H9 (cell line): ENCODE data around the gene ZNF664. TPM values are rescaled to one million over a fixed set of nuclear protein-coding genes. Genes with fewer than 3 reads are reported as not detected.

Experiments used
- DNase-seq: peaks from one replicate; pipeline ENCODE4 v3.0.0-alpha.2; 2017
- H2AFZ ChIP-seq: one replicate; pipeline ENCODE4 v1.6.1; 2013; ENCODE audit warnings: mild to moderate bottlenecking, low read length, control low read depth, moderate library complexity
- H2AK5ac ChIP-seq: 2 replicates; pipeline ENCODE4 v1.6.1; 2013; ENCODE audit warnings: low read length, control low read depth, mixed read lengths; ENCODE audit not compliant: insufficient read length
- H2BK120ac ChIP-seq: one replicate; pipeline ENCODE4 v1.6.1; 2013; ENCODE audit warnings: low read depth, mild to moderate bottlenecking, low read length, control low read depth, inconsistent platforms; ENCODE audit not compliant: poor library complexity, severe bottlenecking
- H2BK12ac ChIP-seq: 2 replicates; pipeline ENCODE4 v1.6.1; 2013; ENCODE audit warnings: low read length, control low read depth, mixed read lengths, low read depth; ENCODE audit not compliant: insufficient read length
- H2BK15ac ChIP-seq: 2 replicates; pipeline ENCODE4 v1.6.1; 2013; ENCODE audit warnings: low read depth, low read length, control low read depth
- H2BK20ac ChIP-seq: one replicate; pipeline ENCODE4 v1.6.1; 2013; ENCODE audit warnings: low read depth, mild to moderate bottlenecking, low read length, control low read depth, inconsistent platforms; ENCODE audit not compliant: poor library complexity, severe bottlenecking
- H2BK5ac ChIP-seq: 2 replicates; pipeline ENCODE4 v1.6.1; 2013; ENCODE audit warnings: low read length, control low read depth, mixed read lengths; ENCODE audit not compliant: insufficient read length
- H3K14ac ChIP-seq: 2 replicates; pipeline ENCODE4 v1.6.1; 2013; ENCODE audit warnings: low read length, control low read depth; ENCODE audit not compliant: insufficient read depth
- H3K18ac ChIP-seq: 2 replicates; pipeline ENCODE4 v1.6.1; 2013; ENCODE audit warnings: low read depth, mild to moderate bottlenecking, mixed read lengths, low read length, control low read depth; ENCODE audit not compliant: insufficient read length
- H3K23ac ChIP-seq: 2 replicates; pipeline ENCODE4 v1.6.1; 2013; ENCODE audit warnings: low read length, control low read depth, mixed read lengths, low read depth; ENCODE audit not compliant: insufficient read length
- H3K23me2 ChIP-seq: 2 replicates; pipeline ENCODE4 v1.6.1; 2013; ENCODE audit warnings: low read depth, mild to moderate bottlenecking, mixed read lengths, low read length, control low read depth; ENCODE audit not compliant: insufficient read length, poor library complexity, severe bottlenecking
- H3K27ac ChIP-seq: 2 replicates; pipeline ENCODE4 v1.5.1; 2013; ENCODE audit warnings: low read length, control low read depth, mixed read lengths, low read depth; ENCODE audit not compliant: insufficient read length
- H3K27me3 ChIP-seq: 2 replicates; pipeline ENCODE4 v1.6.1; 2013; ENCODE audit warnings: low read length, control low read depth, inconsistent platforms; ENCODE audit not compliant: insufficient read depth
- H3K4ac ChIP-seq: 2 replicates; pipeline ENCODE4 v1.6.1; 2013; ENCODE audit warnings: low read depth, mild to moderate bottlenecking, control low read depth, inconsistent platforms, low read length, moderate library complexity
- H3K4me1 ChIP-seq: 2 replicates; pipeline ENCODE4 v1.6.1; 2013; ENCODE audit warnings: low read length, control low read depth, inconsistent platforms; ENCODE audit not compliant: insufficient read depth
- H3K4me2 ChIP-seq: 2 replicates; pipeline ENCODE4 v1.6.1; 2013; ENCODE audit warnings: low read length, control low read depth, mixed read lengths; ENCODE audit not compliant: insufficient read length, insufficient read depth
- H3K56ac ChIP-seq: 2 replicates; pipeline ENCODE4 v1.6.1; 2013; ENCODE audit warnings: low read depth, mild to moderate bottlenecking, mixed read lengths, low read length, control low read depth; ENCODE audit not compliant: insufficient read length
- H3K79me1 ChIP-seq: 2 replicates; pipeline ENCODE4 v1.6.1; 2013; ENCODE audit warnings: low read depth, mild to moderate bottlenecking, moderate library complexity, low read length, control low read depth, inconsistent platforms; ENCODE audit not compliant: insufficient read depth, poor library complexity, severe bottlenecking
- H3K79me2 ChIP-seq: 2 replicates; pipeline ENCODE4 v1.6.1; 2013; ENCODE audit warnings: low read length, control low read depth, inconsistent platforms; ENCODE audit not compliant: insufficient read depth
- H3K9ac ChIP-seq: 2 replicates; pipeline ENCODE4 v1.6.1; 2013; ENCODE audit warnings: low read length, control low read depth, mixed read lengths; ENCODE audit not compliant: insufficient read length; ENCODE audit errors: extremely low read depth
- H3K9me3 ChIP-seq: one replicate; pipeline ENCODE4 v1.6.1; 2013; ENCODE audit warnings: low read depth, low read length, inconsistent platforms; ENCODE audit not compliant: control insufficient read depth
- H3T11ph ChIP-seq: one replicate; pipeline ENCODE4 v1.6.1; 2013; ENCODE audit warnings: mild to moderate bottlenecking, low read length, control low read depth, inconsistent platforms
- H4K20me1 ChIP-seq: one replicate; pipeline ENCODE4 v1.6.1; 2013; ENCODE audit not compliant: control insufficient read depth, insufficient read length, insufficient read depth
- H4K5ac ChIP-seq: 2 replicates; pipeline ENCODE4 v1.6.1; 2013; ENCODE audit warnings: low read depth, mild to moderate bottlenecking, mixed read lengths, low read length, control low read depth; ENCODE audit not compliant: insufficient read length
- H4K8ac ChIP-seq: replicated peaks from 2 replicates; pipeline ENCODE4 v1.6.1; 2013; ENCODE audit warnings: low read length, control low read depth, mixed read lengths, low read depth; ENCODE audit not compliant: insufficient read length
- H4K91ac ChIP-seq: 2 replicates; pipeline ENCODE4 v1.6.1; 2013; ENCODE audit warnings: low read depth, mild to moderate bottlenecking, moderate library complexity, mixed read lengths, low read length, control low read depth; ENCODE audit not compliant: insufficient read length
- H3K27ac Mint-ChIP-seq, 3 experiments: 2 replicates in 2 of 3; 3 replicates in 1 of 3; pipeline ENCODE4 v1.8.0; 2020 to 2021; ENCODE audit warnings: mixed read lengths in 3 of 3, mild to moderate bottlenecking in 1 of 3, moderate library complexity in 1 of 3
- H3K27me3 Mint-ChIP-seq: 2 replicates; pipeline ENCODE4 v1.8.0; 2021; ENCODE audit warnings: low read depth, mild to moderate bottlenecking, moderate library complexity, mixed read lengths
- H3K36me3 Mint-ChIP-seq, 3 experiments: 2 replicates in 2 of 3; 3 replicates in 1 of 3; pipeline ENCODE4 v1.8.0; 2020 to 2021; ENCODE audit warnings: low read depth in 3 of 3, mixed read lengths in 3 of 3; ENCODE audit not compliant: insufficient read depth in 1 of 3
- H3K4me1 Mint-ChIP-seq, 2 experiments: 2 replicates each; pipeline ENCODE4 v1.8.0; 2020; ENCODE audit warnings: mixed read lengths in 2 of 2
- H3K4me3 Mint-ChIP-seq, 2 experiments: 2 replicates in 1 of 2; 3 replicates in 1 of 2; pipeline ENCODE4 v1.8.0; 2020 to 2021; ENCODE audit warnings: mild to moderate bottlenecking in 2 of 2, mixed read lengths in 2 of 2, moderate library complexity in 1 of 2
- H3K9me3 Mint-ChIP-seq, 2 experiments: 2 replicates in 1 of 2; 3 replicates in 1 of 2; pipeline ENCODE4 v1.8.0; 2020; ENCODE audit warnings: mild to moderate bottlenecking in 2 of 2, mixed read lengths in 2 of 2, moderate library complexity in 1 of 2
- CTCF ChIP-seq: fragments of 200-600 bp; sonication (generic); conservative IDR thresholded peaks from 3 replicates; pipeline ENCODE4 v1.8.0; 2021; ENCODE audit warnings: antibody characterized with exemption, mild to moderate bottlenecking
- WGBS: extraction: QIAGEN DNeasy Blood & Tissue Kit; methylation state at CpG from one replicate; pipeline ENCODE4 v1.1.7; 2013; ENCODE audit warnings: missing lambda C conversion rate, low lambda C conversion rate, mixed read lengths; ENCODE audit not compliant: insufficient read length; ENCODE audit errors: extremely low coverage; 5-methylcytosine and 5-hydroxymethylcytosine counted together
- total RNA-seq: library from RNA; stranded (reverse); gene quantifications from 2 replicates; pipeline ENCODE4 v1.2.1, GENCODE V29; 2021

Gene ZNF664
- total RNA-seq, 1 experiment from 2014 or later = 29.5 TPM

GRCh38 chr12:123991372-123991951 lies 18.4 kb downstream of the ZNF664 start:
- Histone ChIP-seq H3K56ac (no peak overlapping the region), H2BK15ac (no peak overlapping the region), H3K79me2 (no peaks in the 10 kb centered on the region), H3K27ac (no peak overlapping the region), H2BK20ac (no peak overlapping the region), H3K14ac (no peak overlapping the region), H3K9ac (no peak overlapping the region), H2BK120ac (no peak overlapping the region), H3T11ph (no peak overlapping the region), H2BK5ac (no peak overlapping the region), H3K79me1 (no peaks in the 10 kb centered on the region), H4K8ac (no peak overlapping the region), H2AFZ (no peak overlapping the region), H3K4me2 (no peak overlapping the region), H3K27me3 (no peaks in the 10 kb centered on the region), H3K4ac (no peak overlapping the region), H3K23ac (no peak overlapping the region), H3K4me1 (no peaks in the 10 kb centered on the region), H4K20me1 (no peaks in the 10 kb centered on the region), H4K91ac (no peak overlapping the region), H3K23me2 (no peaks in the 10 kb centered on the region), H4K5ac (no peak overlapping the region), H3K18ac (no peak overlapping the region), H2AK5ac (no peak overlapping the region), H2BK12ac (no peak overlapping the region), H3K9me3 (no peaks in the 10 kb centered on the region)
- no CpG with 5 or more reads among the region's 2 CpGs for WGBS
- Mint-ChIP-seq H3K4me3 (no peak overlapping the region), H3K27ac (no peak overlapping the region), H3K27me3 (no peaks in the 10 kb centered on the region; the same call in 1 of the 2 replicates), H3K9me3 (no peaks in the 10 kb centered on the region), H3K36me3 (peaks cover 2 to 19% (median 16%) of the 10 kb centered on the region in 3 experiments; a peak in 5 of 7 replicates), H3K4me1 (peaks cover 11 to 19% of the 10 kb centered on the region in 2 experiments)
- TF ChIP-seq CTCF = no peak
- DNase-seq = no peak
